HG02623 (cell line): ENCODE data around the gene TEX261.
A peak's percentile ranks its signal among the peaks of the same experiment; 100 is the strongest.

ENCODE experiments used
- ATAC-seq: cut with Tn5 transposase; IDR thresholded peaks from one replicate; pipeline ENCODE4 v1.9.1; 2021; ENCODE audit warnings: moderate library complexity; ENCODE audit not compliant: unreplicated experiment

Gene TEX261

DNA sequence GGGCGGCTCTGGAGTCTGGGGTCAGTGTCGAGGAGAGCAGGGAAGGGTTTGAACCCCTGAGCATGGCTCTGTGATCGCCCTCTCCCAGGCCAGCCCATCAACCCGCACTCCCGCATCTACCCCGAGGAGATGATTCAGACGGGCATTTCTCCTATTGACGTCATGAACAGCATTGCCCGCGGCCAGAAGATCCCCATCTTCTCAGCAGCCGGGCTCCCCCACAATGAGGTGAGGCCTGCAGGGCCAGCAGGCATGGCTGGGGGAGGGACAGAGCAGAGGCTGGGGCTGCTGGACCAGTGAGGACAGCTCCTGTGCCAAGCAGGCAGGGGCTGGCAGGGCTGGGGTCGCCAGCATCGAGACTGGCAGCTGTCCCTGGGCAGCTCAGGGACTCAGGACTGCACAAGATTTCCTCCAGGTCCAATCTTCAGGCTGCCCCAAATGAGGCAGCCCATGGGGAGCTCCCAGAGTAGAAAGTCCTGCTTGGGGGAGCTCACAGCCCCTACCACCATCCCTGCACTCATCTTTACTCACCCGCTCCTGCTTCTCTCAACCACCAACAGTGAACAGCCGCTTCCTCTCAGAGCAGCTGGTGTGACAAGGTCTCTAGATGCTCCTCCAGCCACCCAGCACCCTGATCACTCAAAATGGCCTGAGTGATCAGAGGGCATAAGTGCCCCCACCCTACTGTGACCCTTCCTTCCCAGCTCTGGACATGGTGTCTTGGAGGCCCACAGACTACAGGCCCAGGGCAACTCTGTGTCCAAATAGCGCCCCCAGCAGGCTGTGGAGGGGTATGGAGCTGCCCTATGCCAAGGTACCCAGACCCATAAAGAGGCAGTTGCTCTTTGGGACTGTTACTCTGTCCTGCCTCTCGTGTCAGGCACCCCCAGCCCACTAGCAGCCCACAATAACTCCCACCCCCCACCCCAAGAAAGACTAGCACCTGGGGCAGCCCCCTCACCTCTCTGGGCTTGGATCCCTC is 34.5 kb downstream of the TEX261 start:
- no peak for ATAC-seq

DNA sequence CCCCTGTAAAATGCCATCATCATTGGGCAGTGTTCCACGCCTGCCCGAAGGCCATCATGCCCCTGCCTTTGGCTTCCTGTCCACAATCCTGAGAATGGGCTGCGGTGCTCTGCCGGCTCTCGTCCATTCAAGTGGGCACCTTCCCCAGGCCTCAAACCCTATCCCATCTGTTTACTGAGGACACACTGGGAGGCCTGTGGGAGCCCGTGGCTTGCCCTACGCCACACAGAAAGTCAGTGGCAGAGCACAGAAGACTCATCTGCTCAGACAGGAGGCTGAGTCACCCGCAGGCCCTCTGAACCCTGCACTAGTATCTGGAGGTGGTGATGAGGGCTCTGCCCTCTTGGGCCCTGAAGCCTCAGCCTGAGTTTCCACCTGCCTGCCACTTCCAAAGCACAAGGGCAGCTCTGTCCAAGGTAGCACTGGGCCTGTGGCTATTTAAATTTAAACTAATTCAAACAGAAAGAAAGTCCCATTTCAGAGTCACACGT is 35.4 kb downstream of the TEX261 start:
- ATAC-seq, result no peak

DNA sequence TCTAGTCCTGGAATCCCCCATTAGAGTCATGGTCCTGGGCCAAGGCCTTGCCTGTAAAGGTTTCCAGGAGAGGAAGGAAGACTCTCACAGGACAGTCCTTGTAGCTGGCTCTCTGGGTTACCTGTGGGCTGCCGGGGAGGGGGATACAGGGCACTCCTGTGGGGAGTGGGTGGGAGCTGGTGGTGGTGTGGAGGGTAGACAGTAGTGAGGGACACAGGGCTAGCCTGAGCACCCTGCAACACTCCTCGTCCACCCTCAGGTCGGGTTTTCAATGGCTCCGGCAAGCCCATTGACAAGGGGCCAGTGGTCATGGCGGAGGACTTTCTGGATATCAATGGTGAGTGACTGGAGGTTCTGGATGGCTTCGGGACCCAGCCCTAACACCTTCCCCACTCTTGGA is 35.9 kb downstream of the TEX261 start:
- ATAC-seq, result no peak

DNA sequence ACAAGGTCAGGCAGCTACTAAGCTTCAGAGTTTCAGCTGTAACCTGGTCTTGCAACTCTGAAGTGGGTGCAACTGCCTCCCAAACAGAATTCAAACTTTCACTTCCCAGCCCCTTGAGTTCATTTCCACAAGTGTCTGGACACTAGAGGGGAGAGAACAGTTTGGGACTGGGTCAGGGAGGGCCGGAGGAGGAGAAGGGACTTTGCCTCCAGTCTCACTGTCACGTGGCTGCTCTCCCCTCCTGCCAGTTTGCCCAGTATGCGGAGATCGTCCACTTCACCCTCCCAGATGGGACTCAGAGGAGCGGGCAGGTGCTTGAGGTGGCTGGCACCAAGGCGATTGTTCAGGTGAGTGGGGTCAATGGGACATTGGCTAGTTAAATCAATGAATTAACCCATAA is 36.9 kb downstream of the TEX261 start:
- ATAC-seq, result no peak

DNA sequence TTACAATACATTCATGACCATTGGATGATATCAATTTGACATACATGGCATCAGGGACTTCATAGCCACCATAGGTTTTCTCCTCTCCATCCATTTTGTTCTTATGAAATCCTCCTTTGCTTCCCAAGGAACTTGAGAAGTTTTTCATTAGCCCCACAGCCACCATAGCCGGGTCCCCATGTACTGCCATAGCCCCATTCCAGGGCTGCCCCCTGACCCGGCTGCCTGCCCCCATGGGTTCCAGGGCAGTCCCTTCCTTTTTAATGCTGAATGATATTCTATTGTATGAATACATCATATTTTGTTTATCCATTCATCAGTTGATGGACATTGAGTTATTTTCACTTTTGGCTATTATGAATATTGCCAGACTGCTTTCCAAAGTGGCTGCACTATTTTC is 38.5 kb downstream of the TEX261 start:
- ATAC-seq, result no peak

DNA sequence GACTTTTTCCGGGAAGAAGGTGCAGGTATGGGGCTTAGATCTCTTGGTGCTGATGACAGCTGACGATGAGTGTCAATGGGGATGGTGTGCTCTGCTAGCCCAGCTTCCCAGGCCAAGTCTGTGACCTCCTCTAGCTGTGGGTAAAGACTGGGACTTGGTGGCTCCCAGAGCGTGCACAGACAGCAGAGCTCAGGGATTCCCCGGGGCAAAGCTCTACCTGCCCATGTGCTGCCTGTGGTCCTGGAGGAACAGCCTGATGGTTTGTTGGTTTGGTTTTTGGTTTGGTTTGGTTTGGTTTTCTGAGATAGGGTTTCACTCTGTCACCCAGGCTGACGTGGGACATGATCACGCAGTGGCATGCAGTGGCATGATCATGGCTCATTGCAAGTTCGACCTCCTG is 39.8 kb downstream of the TEX261 start:
- no peak for ATAC-seq

DNA sequence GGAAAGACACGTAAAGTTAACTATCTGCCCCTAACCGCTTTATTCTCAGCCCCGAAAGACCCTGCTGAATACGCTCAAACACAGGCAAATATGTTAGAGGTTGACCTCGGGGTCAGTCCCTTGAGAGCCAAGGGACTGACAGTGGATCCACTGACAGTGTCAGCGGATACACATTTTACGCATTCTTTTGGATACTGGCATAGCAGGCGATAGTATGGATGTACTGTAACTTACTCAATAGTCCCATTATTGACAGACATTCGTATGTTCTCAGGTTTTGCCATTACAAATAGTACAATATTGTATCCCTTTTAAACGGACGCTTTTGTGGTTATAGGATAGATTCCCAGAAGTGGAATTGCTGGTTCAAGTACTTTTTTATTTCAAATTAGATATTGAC is 45.6 kb downstream of the TEX261 start:
- no peak for ATAC-seq

DNA sequence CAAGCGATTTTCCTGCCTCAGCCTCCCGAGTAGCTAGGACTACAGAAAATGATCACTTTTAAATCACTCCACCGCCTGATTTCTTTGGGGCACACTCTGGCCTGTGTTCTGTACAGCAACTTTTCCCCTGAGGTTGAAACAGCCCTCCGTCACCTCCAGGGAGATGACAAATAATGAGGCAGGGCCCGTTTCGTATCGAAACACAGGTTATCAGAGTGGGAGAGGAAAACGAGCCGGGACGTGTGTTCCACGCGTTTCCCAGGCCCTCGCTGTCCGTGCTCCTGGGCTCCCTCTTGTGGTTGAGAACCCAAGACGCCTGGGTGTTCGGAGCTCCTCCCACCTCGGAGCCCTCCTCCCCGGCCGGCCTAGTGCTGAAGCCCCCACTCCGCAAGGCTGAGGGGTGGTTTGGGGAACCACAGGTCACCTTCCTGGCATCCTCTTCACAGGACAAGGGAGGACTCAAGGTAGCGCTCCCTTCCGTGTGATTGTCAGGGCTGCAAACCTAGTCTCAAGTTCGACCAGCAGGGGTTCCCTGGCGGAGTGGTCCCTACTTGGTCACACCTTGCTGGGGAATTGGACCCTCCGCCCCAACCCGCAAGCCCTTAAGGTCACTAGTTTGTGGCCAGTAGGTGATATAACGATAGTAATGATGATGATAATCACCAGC is 46.2 kb downstream of the TEX261 start:
- ATAC-seq, result peak; percentile 88

DNA sequence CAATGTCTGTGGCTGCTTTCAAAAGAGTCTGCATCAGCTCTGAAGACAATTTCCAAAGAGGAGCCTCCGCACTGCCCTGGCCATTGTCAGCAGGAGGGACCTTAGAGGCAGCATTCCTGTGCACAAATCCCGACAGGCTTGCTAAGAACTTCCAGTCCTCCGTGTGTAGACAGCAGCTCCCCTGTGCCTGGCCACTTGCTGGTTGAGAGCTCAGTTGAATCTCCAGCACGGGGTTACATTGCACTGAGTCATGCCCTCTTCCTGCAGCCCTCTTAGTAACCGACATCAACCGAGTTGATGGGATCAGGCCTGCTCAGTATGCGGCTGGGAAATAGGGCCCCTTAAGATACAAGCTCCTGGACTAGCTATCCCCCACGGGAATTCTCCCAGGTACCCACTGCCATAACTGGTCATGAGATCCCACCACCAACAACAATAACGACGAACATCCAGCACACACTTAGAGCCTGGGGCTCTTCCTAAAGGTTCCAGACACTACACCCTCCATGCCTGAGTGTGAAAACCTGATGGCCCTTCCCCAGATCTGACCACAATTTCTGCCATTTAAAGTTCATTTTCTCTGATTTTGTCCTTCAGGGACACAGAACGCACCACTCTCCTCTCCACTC is 47.0 kb downstream of the TEX261 start:
- no peak for ATAC-seq

DNA sequence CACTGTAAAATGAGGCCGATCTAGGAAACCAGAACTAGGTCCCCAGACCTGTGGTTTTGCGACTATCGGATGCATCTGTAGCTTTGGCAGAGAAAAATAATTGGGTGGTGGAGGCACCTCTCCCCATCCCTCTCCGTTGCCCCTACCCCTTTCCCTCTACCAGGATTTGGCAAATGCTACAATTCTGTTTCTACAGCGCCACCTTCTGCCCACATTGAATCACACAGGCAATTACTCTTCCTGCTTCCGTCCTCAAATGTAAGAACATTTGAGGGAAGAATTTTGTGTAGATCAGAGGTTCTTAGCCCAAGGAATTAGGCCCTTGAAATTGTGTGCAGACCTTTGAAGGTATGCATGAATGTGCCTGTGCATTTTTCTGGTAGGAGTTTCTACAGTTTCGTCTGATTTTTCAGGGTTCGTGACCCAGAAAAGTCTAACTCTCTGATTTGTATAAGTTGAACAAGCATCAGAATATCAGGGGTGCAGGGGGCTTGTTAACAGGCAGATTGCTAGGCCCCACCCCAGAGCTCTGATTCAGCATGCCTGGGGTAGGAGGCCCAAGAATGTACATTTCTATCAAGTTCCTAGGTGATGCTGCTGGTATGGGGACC is 47.7 kb downstream of the TEX261 start:
- ATAC-seq, result no peak

DNA sequence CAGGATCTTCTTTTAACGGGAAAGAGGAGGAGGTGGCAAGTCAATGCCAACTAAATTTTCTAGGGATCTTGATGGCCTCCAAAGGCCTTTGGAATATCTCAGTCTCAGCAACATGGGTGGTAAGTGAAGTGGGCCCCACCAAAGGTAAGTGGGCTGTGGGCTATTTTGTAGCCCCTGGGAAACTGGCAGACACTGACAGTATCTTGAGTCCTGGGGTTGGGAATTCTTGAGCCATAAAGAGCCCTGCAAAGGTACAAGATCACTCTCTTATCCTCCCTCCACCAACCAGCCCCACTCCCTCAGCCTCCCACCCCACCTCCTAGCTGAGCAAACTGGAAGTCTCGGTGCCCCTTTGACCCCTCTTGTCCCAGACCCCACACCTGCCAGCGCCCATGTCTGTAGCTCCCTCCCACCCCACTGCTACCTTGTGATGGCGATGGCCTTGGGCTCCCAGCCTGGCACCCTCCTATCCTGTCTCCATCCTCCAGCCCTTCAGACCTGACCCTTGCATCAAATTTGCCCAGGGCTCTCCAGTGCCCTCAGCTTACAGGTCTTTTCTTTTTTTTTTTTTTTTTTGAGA is 50.5 kb downstream of the TEX261 start:
- ATAC-seq, result no peak

DNA sequence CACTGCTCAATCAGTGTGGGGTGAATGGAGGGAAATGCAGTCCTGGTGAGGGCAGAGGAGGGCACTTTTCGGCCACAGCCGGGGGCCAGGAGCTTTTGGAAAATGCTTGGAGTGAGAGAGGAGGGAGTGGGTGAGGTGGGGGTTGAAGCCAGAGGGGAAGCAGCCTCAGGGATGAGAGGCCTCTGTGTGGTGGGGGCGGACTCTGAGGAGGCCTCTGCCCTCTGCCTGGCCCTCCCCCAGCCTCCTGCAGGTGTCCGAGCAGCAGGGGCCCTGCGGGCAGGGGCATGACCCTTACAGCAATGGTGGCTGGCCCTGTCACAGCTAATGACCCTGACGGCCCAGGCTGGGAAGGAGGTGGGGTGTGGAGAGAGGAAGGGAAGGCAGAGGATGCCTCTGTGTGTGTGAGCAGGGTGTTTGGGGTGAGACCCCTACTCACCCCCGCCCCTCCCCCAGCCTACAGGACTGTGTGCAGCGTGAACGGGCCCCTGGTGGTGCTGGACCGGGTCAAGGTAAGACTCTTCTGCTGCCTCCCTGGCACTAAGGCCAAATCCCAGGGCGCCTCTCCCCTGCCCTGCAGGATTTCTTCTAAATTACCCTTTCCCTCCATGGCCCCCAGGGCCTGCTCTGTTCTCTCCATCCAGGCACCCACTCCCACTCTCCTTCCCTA is 51.3 kb downstream of the TEX261 start:
- ATAC-seq, result no peak

DNA sequence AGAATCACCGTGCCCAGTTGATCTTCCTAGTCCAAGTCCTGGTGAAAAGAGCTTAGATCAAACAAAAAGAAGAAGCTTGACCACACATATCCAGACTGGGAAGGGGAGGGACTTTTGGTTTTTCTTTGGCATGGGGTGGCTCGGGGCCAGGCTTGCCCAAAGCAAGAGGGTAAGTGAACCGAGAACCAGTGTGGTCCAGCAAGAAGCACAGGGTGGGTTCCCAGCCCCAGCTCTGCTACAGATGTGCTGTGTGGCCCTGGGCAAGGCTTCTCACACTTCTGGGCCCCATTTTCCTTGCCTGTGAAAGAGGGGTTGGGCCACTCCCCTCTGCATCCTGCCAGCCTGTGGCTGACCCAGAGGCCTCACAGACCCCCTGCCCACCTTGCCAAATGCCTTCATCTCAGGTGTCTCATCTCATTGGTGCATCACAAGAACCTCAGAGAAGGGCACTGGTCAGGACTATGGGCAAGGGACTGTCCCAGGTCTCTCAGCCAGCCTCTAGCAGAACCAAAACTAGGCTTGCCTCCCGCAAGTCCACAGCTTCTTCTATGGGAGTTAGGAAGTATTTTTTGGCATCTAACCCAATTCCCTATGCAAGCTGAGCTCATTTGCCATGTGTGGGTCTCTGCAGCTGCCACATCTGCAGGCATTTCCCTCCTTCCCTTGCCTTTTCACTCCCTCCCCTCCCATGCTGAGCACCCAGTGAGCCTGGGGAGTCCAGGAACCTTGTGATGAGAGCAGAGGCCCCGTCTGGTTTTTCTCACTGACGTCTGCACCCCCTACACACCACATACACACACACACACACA is 52.1 kb downstream of the TEX261 start:
- ATAC-seq, result no peak

DNA sequence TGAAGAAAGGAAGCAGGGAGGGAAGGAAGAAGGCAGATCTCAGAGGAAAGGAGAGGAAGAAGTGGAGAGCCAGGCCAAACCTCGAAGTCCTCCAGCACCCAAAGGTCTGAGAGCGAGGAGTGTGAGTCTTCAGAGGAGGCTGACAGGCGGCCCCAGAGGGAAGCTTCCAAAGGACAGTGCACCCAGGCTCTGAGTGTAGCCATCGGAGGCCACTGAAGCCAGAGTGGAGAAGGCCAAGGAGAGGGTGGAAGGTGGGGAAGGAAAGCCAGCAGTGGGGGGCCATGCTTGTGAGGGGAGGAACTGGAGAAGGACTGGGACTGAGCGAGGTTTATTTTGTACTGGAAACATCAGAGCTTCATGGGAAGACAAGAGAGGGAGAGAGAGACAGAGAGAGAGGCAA is 53.0 kb downstream of the TEX261 start:
- no peak for ATAC-seq

DNA sequence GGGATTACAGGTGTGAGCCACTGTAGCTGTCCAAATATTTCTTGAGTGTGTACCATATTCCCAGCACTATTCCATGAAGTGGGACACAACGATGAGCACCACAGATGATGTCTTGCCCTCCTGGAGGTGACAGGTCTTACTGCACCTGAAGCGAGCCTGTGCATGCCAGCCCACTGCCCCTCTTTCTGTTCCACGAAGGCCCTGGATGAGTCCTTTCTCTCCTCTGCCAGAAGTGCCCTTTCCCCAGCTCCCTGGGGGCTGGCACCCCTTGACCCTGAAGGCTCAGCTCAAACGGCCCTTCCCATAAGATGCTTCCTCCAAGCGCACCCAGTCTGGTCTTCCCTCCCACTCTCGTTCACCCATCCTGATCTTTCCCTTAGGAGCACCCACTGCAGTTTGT is 53.5 kb downstream of the TEX261 start:
- no peak for ATAC-seq

DNA sequence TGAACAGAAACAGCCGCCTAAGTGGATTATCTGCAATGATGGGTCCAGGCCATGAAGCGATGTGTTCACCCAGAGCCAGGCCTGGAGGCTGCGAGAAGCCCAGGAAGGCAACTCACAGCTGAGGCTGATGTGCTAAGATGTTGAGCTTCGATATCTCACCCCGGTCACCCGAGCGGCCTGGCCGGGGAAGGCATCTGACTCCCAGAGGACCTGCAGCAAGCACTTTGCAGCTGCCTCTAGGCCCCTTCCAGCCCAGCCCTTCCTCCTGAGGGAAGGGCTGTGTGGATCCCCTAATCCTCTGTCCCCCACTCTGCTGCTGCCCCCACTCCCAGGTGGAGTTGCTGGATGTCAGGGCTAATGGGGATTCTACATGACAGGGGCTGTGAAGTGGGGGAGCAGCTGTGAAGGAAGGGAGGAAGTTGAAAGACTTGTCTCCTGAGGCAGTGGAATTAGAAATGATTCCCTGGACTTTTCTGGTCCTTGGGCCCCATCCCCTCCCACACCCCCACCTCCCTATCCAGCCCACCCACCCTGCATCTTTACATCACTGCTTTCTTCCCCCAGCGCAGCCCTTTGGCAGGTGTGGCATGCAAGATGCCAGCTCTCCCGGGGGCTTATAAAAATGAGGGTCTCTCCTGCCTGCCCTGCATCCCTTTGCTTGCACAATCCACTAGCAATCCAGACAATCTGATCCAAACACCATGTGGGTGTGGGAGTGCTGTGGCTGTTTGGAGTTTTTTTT is 54.7 kb downstream of the TEX261 start:
- no peak for ATAC-seq

DNA sequence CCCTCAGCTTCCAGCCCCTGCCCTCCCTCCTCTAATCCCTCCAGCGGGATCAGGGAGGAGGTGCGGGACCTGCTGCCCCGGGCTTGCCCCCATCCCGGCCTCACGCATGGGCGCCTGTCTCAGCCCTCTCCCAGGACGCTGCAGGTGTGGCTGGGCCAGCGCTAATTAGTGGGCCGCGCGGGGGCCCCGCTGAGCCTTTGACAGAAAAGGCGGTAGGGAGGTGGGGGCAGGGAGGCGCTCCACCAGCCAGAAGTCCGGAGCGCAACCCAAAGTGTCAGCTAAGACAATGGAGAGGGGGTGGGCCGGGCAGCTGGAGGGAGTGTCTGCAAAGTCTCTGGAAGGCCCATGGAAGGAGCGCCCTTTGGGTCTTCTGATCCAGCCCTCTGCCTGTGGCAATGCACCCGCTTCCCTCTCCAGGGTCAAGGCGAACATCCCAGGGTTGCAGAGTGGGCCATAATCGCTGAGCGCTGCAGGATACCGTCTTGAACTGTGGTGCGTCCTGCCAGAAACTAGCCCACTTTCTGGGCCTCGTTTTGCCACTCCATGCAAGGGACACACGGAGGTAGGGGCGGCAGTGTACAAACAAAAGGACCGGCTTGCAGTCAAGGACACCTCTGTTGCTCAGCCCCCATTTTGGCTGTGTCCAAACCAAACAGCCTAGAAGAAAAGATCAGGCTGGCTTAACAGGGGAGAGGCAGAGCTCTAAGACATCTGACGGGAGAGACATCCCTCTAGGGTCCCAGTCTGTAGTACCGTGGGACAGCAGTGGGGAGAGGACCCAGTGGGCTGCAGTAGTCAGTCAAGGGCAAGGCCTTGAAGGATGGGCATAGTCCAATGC is 55.5 kb downstream of the TEX261 start:
- ATAC-seq, result no peak

DNA sequence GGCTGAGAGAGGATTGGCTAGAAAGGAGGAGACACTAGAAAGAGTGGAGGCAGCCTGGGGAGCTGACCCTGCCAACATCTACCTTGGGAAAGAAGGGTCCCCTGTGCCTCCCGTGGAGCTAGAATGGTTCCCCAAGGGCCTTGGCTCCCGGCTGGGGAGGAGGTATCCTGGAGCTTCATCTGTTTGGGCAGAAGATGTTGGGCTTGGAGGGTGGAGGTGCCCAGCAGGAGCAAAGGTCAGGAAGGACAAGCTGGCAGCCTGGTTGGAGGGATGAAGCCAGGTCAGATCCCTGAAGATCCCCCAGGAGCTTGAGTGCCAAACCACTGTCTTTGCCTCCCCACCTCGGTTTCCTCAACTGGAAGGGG is 56.1 kb downstream of the TEX261 start:
- ATAC-seq, result no peak
